Esophagus muscularis mucosa (tissue), 4 donors: Measurements from ENCODE around the gene TLDC2. TPM values are rescaled to one million over a fixed set of nuclear protein-coding genes. Genes with fewer than 3 reads are reported as not detected.
A peak's percentile ranks its signal among the peaks of the same experiment; 100 is the strongest.
"Not testable (repeated sequence)": the region's sequence is repeated elsewhere in the genome, so short reads cannot be mapped to it uniquely, and the experiment has no call there.

Source experiments
- DNase-seq: peaks from one replicate; pipeline ENCODE4 v3.0.0-alpha.2; 2017; ENCODE audit errors: extremely low spot score
- H3K27ac ChIP-seq, 4 donors: fragments of 200-600 bp; sonication (generic); replicated peaks in 1 of 4; 1 replicate in 3 of 4; 2 replicates in 1 of 4; pipeline ENCODE4 v1.5.1; 2016 to 2019; ENCODE audit warnings: mild to moderate bottlenecking in 1 of 4
- H3K27me3 ChIP-seq, 4 donors: fragments of 200-600 bp; sonication (generic); one replicate each; pipeline versions ENCODE4 v1.5.1 to v1.6.0; 2016 to 2019
- H3K36me3 ChIP-seq, 4 donors: fragments of 200-600 bp; sonication (generic); one replicate each; pipeline ENCODE4 v1.5.1; 2016 to 2019
- H3K4me1 ChIP-seq, 4 donors: fragments of 200-600 bp; sonication (generic); one replicate each; pipeline ENCODE4 v1.5.1; 2016 to 2019
- H3K4me3 ChIP-seq, 4 donors: fragments of 200-600 bp; sonication (generic); 1 replicate in 2 of 4; 2 replicates in 2 of 4; pipeline ENCODE4 v1.5.1; 2016 to 2019; ENCODE audit warnings: mild to moderate bottlenecking in 4 of 4, moderate library complexity in 1 of 4
- H3K9me3 ChIP-seq, 4 donors: fragments of 200-600 bp; sonication (generic); 1 replicate in 3 of 4; 2 replicates in 1 of 4; pipeline ENCODE4 v1.5.1; 2016 to 2019
- EP300 ChIP-seq: sonication (generic); formaldehyde crosslinking; IDR thresholded peaks from one replicate; pipeline ENCODE4 v1.6.1; 2017; ENCODE audit warnings: antibody characterized with exemption
- POLR2A ChIP-seq: fragments of 450-650 bp; IDR thresholded peaks from one replicate; pipeline ENCODE4 v1.6.1; 2017; ENCODE audit warnings: antibody characterized with exemption, moderate library complexity, mild to moderate bottlenecking, low read depth
- POLR2AphosphoS5 ChIP-seq, 2 donors: sonication (generic); formaldehyde crosslinking; IDR thresholded peaks; one replicate each; pipeline ENCODE4 v1.6.1; 2017; ENCODE audit warnings: antibody characterized with exemption in 2 of 2
- WGBS: methylation state at CpG from one replicate; pipeline ENCODE4 v1.1.5; 2018; 5-methylcytosine and 5-hydroxymethylcytosine counted together
- intact Hi-C: fragments of 100-400 bp; cut with DNase I; formaldehyde crosslinking; loops from one replicate; pipeline ENCODE4 v1.15.1; 2023
- total RNA-seq, 4 donors: library from RNA; depleted of rRNA; stranded (reverse); fragments of >200 nt; gene quantifications; one replicate each; pipeline versions ENCODE4 v1.1.0 to v1.2.1, GENCODE V29; 2016
- TF ChIP-seq, protein P1 (sequence below), 3 experiments: fragments of 200-600 bp in 2 of 3; fragments of 450-650 bp in 1 of 3; sonication (generic) in 2 of 3; IDR thresholded peaks; one replicate each; pipeline ENCODE4 v1.5.1; 2017 to 2019; ENCODE audit warnings: antibody characterized with exemption in 3 of 3, mild to moderate bottlenecking in 2 of 3, moderate library complexity in 1 of 3

TLDC2 gene
- total RNA-seq, 4 donors from 2014 or later: 0.34 to 0.66 (median 0.42) TPM; not detected in 1

DNA sequence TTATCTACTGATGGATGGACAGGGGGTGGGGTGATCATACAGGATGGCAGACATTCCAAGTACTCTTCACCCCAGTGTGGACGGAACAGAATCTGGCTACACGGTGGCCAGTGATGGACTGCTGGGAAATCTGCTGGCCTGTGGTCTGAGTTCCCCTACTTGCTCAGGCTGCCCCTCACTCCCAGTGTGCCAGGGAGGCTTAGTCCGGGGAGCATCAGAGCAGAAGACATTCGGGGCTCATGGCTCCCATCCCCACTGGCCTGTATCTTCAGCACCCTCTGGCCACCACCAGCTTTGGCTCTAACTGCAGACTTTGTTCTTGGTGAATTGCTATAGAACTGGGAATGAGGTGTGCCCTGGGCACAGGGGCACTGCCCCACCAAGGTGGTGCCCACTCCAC, 15.3 kb downstream of the TLDC2 start:
- no peak for DNase-seq
- no peaks in the 10 kb centered on the region for H3K9me3 ChIP-seq
- WGBS: 72% methylated on average over 2 of the region's 4 CpGs
- H3K4me1 ChIP-seq: peaks cover 9 to 18% (median 12%) of the 10 kb centered on the region in 4 donors
- intact Hi-C loops: loop anchor here (5.0 kb wide), 1 partner anchor 36 kb away; no protein-coding TSS in a partner anchor
- no peak overlapping the region for H3K4me3 ChIP-seq
- no peak overlapping the region for H3K27ac ChIP-seq
- H3K27me3 ChIP-seq: no peaks in the 10 kb centered on the region
- TF ChIP-seq POLR2A (no peak), EP300 (no peak), POLR2AphosphoS5 (IDR thresholded peaks at IDR 0.05) (peak in 1 of 2 donors; percentile 23)
- TF ChIP-seq, protein P1, sequence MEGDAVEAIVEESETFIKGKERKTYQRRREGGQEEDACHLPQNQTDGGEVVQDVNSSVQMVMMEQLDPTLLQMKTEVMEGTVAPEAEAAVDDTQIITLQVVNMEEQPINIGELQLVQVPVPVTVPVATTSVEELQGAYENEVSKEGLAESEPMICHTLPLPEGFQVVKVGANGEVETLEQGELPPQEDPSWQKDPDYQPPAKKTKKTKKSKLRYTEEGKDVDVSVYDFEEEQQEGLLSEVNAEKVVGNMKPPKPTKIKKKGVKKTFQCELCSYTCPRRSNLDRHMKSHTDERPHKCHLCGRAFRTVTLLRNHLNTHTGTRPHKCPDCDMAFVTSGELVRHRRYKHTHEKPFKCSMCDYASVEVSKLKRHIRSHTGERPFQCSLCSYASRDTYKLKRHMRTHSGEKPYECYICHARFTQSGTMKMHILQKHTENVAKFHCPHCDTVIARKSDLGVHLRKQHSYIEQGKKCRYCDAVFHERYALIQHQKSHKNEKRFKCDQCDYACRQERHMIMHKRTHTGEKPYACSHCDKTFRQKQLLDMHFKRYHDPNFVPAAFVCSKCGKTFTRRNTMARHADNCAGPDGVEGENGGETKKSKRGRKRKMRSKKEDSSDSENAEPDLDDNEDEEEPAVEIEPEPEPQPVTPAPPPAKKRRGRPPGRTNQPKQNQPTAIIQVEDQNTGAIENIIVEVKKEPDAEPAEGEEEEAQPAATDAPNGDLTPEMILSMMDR (IDR thresholded peaks at IDR 0.05): no peak
- H3K36me3 ChIP-seq: peaks cover 71 to 76% (median 74%) of the 10 kb centered on the region in 4 donors

DNA sequence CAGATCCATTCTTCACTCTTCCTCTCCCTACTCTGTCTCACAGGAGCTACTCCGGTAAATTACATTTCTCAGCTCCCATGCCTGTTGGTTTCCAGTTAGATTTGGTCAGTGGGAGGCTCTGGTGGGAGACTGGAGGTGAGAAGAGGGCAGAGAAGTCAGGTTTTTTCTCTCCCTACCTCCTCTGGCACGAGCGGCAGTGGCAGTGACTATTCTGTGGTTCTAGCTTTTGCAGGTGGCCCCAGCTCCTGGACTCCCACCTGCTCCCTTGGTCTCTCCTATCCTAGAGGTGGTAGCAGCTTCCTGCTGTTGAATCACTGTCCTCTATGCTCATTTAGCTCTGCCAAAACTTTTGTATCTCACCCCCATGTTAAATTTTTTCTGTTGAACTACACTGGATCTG, 17.9 kb downstream of the TLDC2 start:
- no peak for TF ChIP-seq POLR2A
- TF ChIP-seq, protein P1 (IDR thresholded peaks at IDR 0.05): no peak
- no peaks in the 10 kb centered on the region for H3K9me3 ChIP-seq
- no peaks in the 10 kb centered on the region for H3K27me3 ChIP-seq
- WGBS: 84% methylated on average over 3 of the region's 3 CpGs
- intact Hi-C loops: loop anchor here (5.0 kb wide), 1 partner anchor 34 kb away; no protein-coding TSS in a partner anchor
- H3K4me1 ChIP-seq: no peaks in the 10 kb centered on the region
- no peak overlapping the region for H3K27ac ChIP-seq
- no peak overlapping the region for H3K4me3 ChIP-seq
- no peak for DNase-seq
- H3K36me3 ChIP-seq: peaks cover 97 to 100% (median 99%) of the 10 kb centered on the region in 4 donors

DNA sequence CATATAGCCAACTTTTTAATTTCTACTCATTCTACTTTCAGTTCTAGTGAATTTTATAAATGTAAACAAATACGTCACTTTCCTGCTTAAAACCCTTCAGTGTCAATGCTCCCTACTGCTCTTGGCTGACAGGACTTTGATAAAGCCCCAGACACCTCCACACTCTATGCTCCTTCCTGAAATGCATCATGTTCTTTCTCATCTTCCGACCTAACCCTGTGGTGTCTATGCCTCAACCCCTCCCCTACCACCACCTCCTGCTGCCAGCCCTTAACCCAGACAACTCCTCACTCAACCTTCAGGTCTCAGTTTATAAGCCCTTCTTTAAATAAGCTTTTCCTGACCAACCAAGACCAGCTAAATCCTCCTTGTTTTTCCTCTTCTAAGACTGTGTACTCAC, 19.1 kb downstream of the TLDC2 start:
- TF ChIP-seq EP300: no peak
- no peak overlapping the region for H3K4me3 ChIP-seq
- H3K9me3 ChIP-seq: no peaks in the 10 kb centered on the region
- no peaks in the 10 kb centered on the region for H3K27me3 ChIP-seq
- DNase-seq: no peak
- no peak overlapping the region for H3K27ac ChIP-seq
- 80% methylated on average over 2 of the region's 2 CpGs for WGBS
- peaks cover 99 to 100% (median 100%) of the 10 kb centered on the region in 4 donors for H3K36me3 ChIP-seq
- intact Hi-C loops: no loop called here
- H3K4me1 ChIP-seq: no peaks in the 10 kb centered on the region

DNA sequence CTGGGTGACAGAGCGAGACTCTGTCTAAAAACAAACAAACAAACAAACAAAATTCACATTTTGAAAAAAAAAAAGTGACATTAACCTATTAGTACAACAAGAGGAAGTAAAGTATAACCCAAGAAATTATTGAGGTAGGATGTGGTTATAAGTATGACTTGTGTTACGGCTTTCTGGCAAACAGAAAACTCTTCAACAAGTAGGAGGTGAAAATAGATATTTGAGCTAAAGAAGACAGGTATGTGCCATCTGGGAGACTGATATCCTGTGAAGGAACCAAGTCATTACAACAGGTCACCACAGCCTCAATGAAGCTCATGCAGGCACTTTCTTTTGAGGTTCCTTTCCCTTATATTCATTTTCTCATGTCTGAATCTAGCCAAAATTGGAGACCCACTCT, 28.8 kb downstream of the TLDC2 start:
- WGBS: 89% methylated on average over 2 of the region's 2 CpGs
- peaks cover 99 to 100% (median 100%) of the 10 kb centered on the region in 4 donors for H3K36me3 ChIP-seq
- no peaks in the 10 kb centered on the region for H3K4me1 ChIP-seq
- intact Hi-C loops: no loop called here
- no peaks in the 10 kb centered on the region for H3K27me3 ChIP-seq
- DNase-seq: no peak
- H3K4me3 ChIP-seq: no peak overlapping the region
- TF ChIP-seq POLR2AphosphoS5 (IDR thresholded peaks at IDR 0.05) (peak in 1 of 2 donors; percentile 16), EP300 (no peak), POLR2A (no peak)
- TF ChIP-seq, protein P1 (IDR thresholded peaks at IDR 0.05): no peak
- no peak overlapping the region for H3K27ac ChIP-seq
- H3K9me3 ChIP-seq: no peaks in the 10 kb centered on the region

DNA sequence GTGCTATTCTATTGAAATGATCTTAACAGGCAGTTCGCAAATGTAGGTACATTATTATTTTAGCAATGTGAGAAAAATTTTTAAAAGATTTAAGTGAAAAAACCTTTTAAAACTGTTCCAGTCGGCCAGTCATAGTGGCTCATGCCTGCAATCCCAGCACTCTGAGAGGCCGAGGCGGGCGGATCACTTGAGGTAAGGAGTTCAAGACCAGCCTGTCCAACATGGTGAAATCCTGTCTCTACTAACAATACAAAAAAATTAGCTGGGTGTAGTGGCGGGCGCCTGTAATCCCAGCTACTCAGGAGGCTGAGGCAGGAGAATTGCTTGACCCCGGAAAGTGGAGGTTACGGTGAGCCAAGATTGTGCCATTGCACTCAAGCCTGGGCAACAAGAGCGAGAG, 29.6 kb downstream of the TLDC2 start:
- H3K4me3 ChIP-seq, DNase-seq, H3K9me3 ChIP-seq, intact Hi-C loops, H3K27ac ChIP-seq, H3K27me3 ChIP-seq, H3K4me1 ChIP-seq: not testable (repeated sequence)
- WGBS: 92% methylated on average over 10 of the region's 10 CpGs
- H3K36me3 ChIP-seq: peaks cover 99 to 100% (median 100%) of the 10 kb centered on the region in 4 donors

DNA sequence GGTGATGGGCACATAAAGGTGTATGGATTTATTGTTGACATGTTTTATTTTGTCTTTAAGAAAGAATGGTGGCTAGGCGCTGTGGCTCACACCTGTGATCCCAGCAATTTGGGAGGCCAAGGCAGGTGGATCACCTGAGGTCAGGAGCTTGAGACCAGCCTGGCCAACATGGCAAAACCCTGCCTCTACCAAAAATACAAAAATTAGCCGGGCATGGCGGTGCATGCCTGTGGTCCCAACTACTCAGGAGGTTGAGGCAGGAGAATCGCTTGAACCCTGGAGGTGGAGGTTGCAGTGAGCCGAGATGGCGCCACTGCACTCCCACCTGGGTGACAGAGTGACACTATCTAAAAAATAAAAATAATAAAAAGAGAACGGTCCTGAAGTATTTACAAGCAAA, 30.1 kb downstream of the TLDC2 start:
- intact Hi-C loops, H3K27ac ChIP-seq, DNase-seq, H3K4me1 ChIP-seq, H3K27me3 ChIP-seq, H3K4me3 ChIP-seq, H3K9me3 ChIP-seq: not testable (repeated sequence)
- H3K36me3 ChIP-seq: peaks cover 98 to 100% (median 100%) of the 10 kb centered on the region in 4 donors
- peak in 1 of 2 donors; percentile 51 for TF ChIP-seq POLR2AphosphoS5 (IDR thresholded peaks at IDR 0.05)
- WGBS: 94% methylated on average over 7 of the region's 7 CpGs
